RKO (cell line): ENCODE data around the gene ADGRF4.

Experiments
- DNase-seq: peaks from one replicate; pipeline ENCODE4 v3.0.0-alpha.2; 2016; ENCODE audit warnings: low spot score

Gene ADGRF4

GRCh38 chr6:47681201-47681990, 17.0 kb upstream of the ADGRF4 start:
- no peak for DNase-seq

- no peak for DNase-seq
These were observed 12.0 kb upstream of the ADGRF4 start for GRCh38 chr6:47686411-47686810.

- no peak for DNase-seq
These were observed 10.9 kb upstream of the ADGRF4 start for GRCh38 chr6:47687432-47687831.

- DNase-seq: no peak
These were observed 8.2 kb upstream of the ADGRF4 start for GRCh38 chr6:47690214-47690613.

GRCh38 chr6:47690791-47691190, 7.6 kb upstream of the ADGRF4 start:
- DNase-seq: no peak

GRCh38 chr6:47697925-47698324, 455 bp upstream of the ADGRF4 start:
- DNase-seq: no peak

GRCh38 chr6:47700053-47700452, 1.7 kb downstream of the ADGRF4 start:
- peak; percentile 19 for DNase-seq

GRCh38 chr6:47700596-47700995, 2.2 kb downstream of the ADGRF4 start:
- no peak for DNase-seq

- DNase-seq: no peak
These were observed 3.0 kb downstream of the ADGRF4 start for GRCh38 chr6:47701363-47701762.

GRCh38 chr6:47709160-47709559, 10.8 kb downstream of the ADGRF4 start:
- DNase-seq: no peak

GRCh38 chr6:47710295-47710694, 11.9 kb downstream of the ADGRF4 start:
- DNase-seq: no peak

- no peak for DNase-seq
These were observed 14.8 kb downstream of the ADGRF4 start for GRCh38 chr6:47713200-47713599.

GRCh38 chr6:47714802-47715201, 16.4 kb downstream of the ADGRF4 start:
- no peak for DNase-seq

- DNase-seq: no peak
These were observed 17.4 kb downstream of the ADGRF4 start for GRCh38 chr6:47715782-47716181.

- no peak for DNase-seq
These were observed 17.8 kb downstream of the ADGRF4 start for GRCh38 chr6:47716207-47716606.

GRCh38 chr6:47718571-47718970, 20.2 kb downstream of the ADGRF4 start:
- DNase-seq: no peak

GRCh38 chr6:47721189-47721588, 22.8 kb downstream of the ADGRF4 start:
- no peak for DNase-seq

GRCh38 chr6:47722194-47722593, 23.8 kb downstream of the ADGRF4 start:
- no peak for DNase-seq

GRCh38 chr6:47724300-47724699, 25.9 kb downstream of the ADGRF4 start:
- no peak for DNase-seq

GRCh38 chr6:47727391-47727790, 29.0 kb downstream of the ADGRF4 start:
- DNase-seq: no peak

GRCh38 chr6:47729019-47729418, 30.6 kb downstream of the ADGRF4 start:
- DNase-seq: no peak

GRCh38 chr6:47729457-47729856, 31.1 kb downstream of the ADGRF4 start:
- DNase-seq: no peak

GRCh38 chr6:47733879-47734558, 35.6 kb downstream of the ADGRF4 start:
- DNase-seq: peak; percentile 37
